MM.1S (cell line): ENCODE data around the gene WIPF2.

Source experiments
- DNase-seq: peaks from one replicate; pipeline ENCODE4 v3.0.0-alpha.2; 2015
- H2AFZ ChIP-seq: fragments of 300-600 bp; sonication (generic); 2 replicates; pipeline ENCODE4 v1.6.0; 2016; ENCODE audit warnings: antibody characterized with exemption, low read length
- H3F3A ChIP-seq: fragments of 300-600 bp; sonication (generic); 2 replicates; pipeline ENCODE4 v1.6.1; 2016; ENCODE audit warnings: mild to moderate bottlenecking, antibody characterized with exemption, low read length, moderate library complexity, mixed read lengths; ENCODE audit not compliant: insufficient read depth
- H3K27ac ChIP-seq: fragments of 300-600 bp; sonication (generic); 2 replicates; pipeline ENCODE4 v1.5.1; 2016; ENCODE audit warnings: mild to moderate bottlenecking, low read length
- H3K27me3 ChIP-seq: fragments of 300-600 bp; sonication (generic); replicated peaks from 2 replicates; pipeline ENCODE4 v1.6.0; 2016; ENCODE audit warnings: low read length; ENCODE audit not compliant: insufficient read depth
- H3K36me3 ChIP-seq: fragments of 300-600 bp; sonication (generic); replicated peaks from 2 replicates; pipeline ENCODE4 v1.6.1; 2016; ENCODE audit warnings: mild to moderate bottlenecking, low read length, mixed read lengths; ENCODE audit not compliant: insufficient read depth
- H3K4me1 ChIP-seq: fragments of 300-600 bp; sonication (generic); 2 replicates; pipeline ENCODE4 v1.6.1; 2016; ENCODE audit warnings: low read length, mixed read lengths
- H3K4me2 ChIP-seq: fragments of 300-600 bp; sonication (generic); 2 replicates; pipeline ENCODE4 v1.6.0; 2016; ENCODE audit warnings: low read depth, low read length
- H3K4me3 ChIP-seq: fragments of 300-600 bp; sonication (generic); 2 replicates; pipeline ENCODE4 v1.5.1; 2016; ENCODE audit warnings: low read length, mixed read lengths
- H3K79me2 ChIP-seq: fragments of 300-600 bp; sonication (generic); 2 replicates; pipeline ENCODE4 v1.6.1; 2016; ENCODE audit warnings: mixed run types, low read length, mixed read lengths
- H3K9ac ChIP-seq: fragments of 300-600 bp; sonication (generic); 2 replicates; pipeline ENCODE4 v1.6.1; 2016; ENCODE audit warnings: low read length, mixed read lengths
- H3K9me2 ChIP-seq: fragments of 300-600 bp; sonication (generic); replicated peaks from 2 replicates; pipeline ENCODE4 v1.6.1; 2016; ENCODE audit warnings: mild to moderate bottlenecking, low read length, mixed read lengths; ENCODE audit not compliant: insufficient read depth
- H3K9me3 ChIP-seq: fragments of 300-600 bp; sonication (generic); replicated peaks from 2 replicates; pipeline ENCODE4 v1.6.1; 2016; ENCODE audit warnings: mild to moderate bottlenecking, low read length, mixed read lengths; ENCODE audit not compliant: insufficient read depth
- H4K20me1 ChIP-seq: fragments of 300-600 bp; sonication (generic); 2 replicates; pipeline ENCODE4 v1.6.1; 2016; ENCODE audit warnings: mild to moderate bottlenecking, low read length, moderate library complexity, mixed read lengths; ENCODE audit not compliant: insufficient read depth
- CTCF ChIP-seq: fragments of 300-600 bp; sonication (generic); IDR thresholded peaks from 2 replicates; pipeline ENCODE4 v1.5.1; 2016; ENCODE audit warnings: antibody characterized with exemption, low read length, mixed read lengths
- EZH2 ChIP-seq: fragments of 300-600 bp; sonication (generic); optimal IDR thresholded peaks from 2 replicates; pipeline ENCODE3; 2017; ENCODE audit warnings: low read depth, mild to moderate bottlenecking, antibody characterized with exemption, low read length, mixed read lengths
- EZH2phosphoT487 ChIP-seq: fragments of 300-600 bp; sonication (generic); IDR thresholded peaks from 2 replicates; pipeline ENCODE4 v1.6.1; 2018; ENCODE audit warnings: antibody characterized with exemption, low read length

Gene WIPF2

GRCh38 chr17:40323391-40324381, 104.6 kb downstream of the WIPF2 start:
- no peaks in the 10 kb centered on the region for H3K9me2 ChIP-seq
- no peak overlapping the region for H2AFZ ChIP-seq
- peak; percentile 21 for DNase-seq
- H3K9ac ChIP-seq: peak overlapping the region; percentile 98
- no peaks in the 10 kb centered on the region for H3K36me3 ChIP-seq
- H3K4me1 ChIP-seq: peaks cover 50% of the 10 kb centered on the region
- H4K20me1 ChIP-seq: peaks cover 12% of the 10 kb centered on the region
- peaks cover 61% of the 10 kb centered on the region for H3F3A ChIP-seq
- H3K79me2 ChIP-seq: peaks cover 97% of the 10 kb centered on the region
- H3K4me2 ChIP-seq: peak overlapping the region; percentile 95
- no peak for TF ChIP-seq EZH2phosphoT487
- no peak for TF ChIP-seq EZH2
- TF ChIP-seq CTCF: no peak
- H3K4me3 ChIP-seq: peak overlapping the region; percentile 97
- H3K9me3 ChIP-seq: no peaks in the 10 kb centered on the region
- H3K27ac ChIP-seq: peak overlapping the region; percentile 98
- no peaks in the 10 kb centered on the region for H3K27me3 ChIP-seq

GRCh38 chr17:40325156-40326013, 106.3 kb downstream of the WIPF2 start:
- Histone ChIP-seq H3K27ac (peak overlapping the region; percentile 98), H2AFZ (no peak overlapping the region), H3K27me3 (no peaks in the 10 kb centered on the region), H3K9me2 (no peaks in the 10 kb centered on the region), H3K36me3 (no peaks in the 10 kb centered on the region), H3K9me3 (no peaks in the 10 kb centered on the region), H3K4me1 (peaks cover 50% of the 10 kb centered on the region), H3K9ac (peak overlapping the region; percentile 62), H3K4me3 (peak overlapping the region; percentile 49; the same call in 1 of the 2 replicates), H3K4me2 (peak overlapping the region; percentile 90), H3K79me2 (peaks cover 97% of the 10 kb centered on the region), H3F3A (peaks cover 54% of the 10 kb centered on the region), H4K20me1 (peaks cover 25% of the 10 kb centered on the region)
- TF ChIP-seq EZH2phosphoT487: no peak
- TF ChIP-seq EZH2: no peak
- TF ChIP-seq CTCF: no peak
- peak; percentile 59 for DNase-seq

GRCh38 chr17:40326014-40326831, 107.1 kb downstream of the WIPF2 start:
- Histone ChIP-seq H3K27me3 (no peaks in the 10 kb centered on the region), H3K27ac (peak overlapping the region; percentile 88), H3K4me1 (peaks cover 50% of the 10 kb centered on the region), H2AFZ (no peak overlapping the region), H3K9me3 (no peaks in the 10 kb centered on the region), H3K9me2 (no peaks in the 10 kb centered on the region), H3K4me3 (peak overlapping the region; percentile 49), H3K9ac (peak overlapping the region; percentile 62), H3K4me2 (peak overlapping the region; percentile 90), H3K36me3 (peaks cover 6% of the 10 kb centered on the region), H3F3A (peaks cover 46% of the 10 kb centered on the region), H3K79me2 (peaks cover 97% of the 10 kb centered on the region), H4K20me1 (peaks cover 34% of the 10 kb centered on the region)
- DNase-seq: peak; percentile 91
- no peak for TF ChIP-seq CTCF
- TF ChIP-seq EZH2: no peak
- no peak for TF ChIP-seq EZH2phosphoT487
